GM21367 (cell line): ENCODE results near the gene CACNA1I.

ENCODE experiments used
- ATAC-seq: cut with Tn5 transposase; IDR thresholded peaks from one replicate; pipeline ENCODE4 v1.9.1; 2021; ENCODE audit not compliant: unreplicated experiment

CACNA1I gene

GRCh38 chr22:39646398-39647063, 76.0 kb downstream of the CACNA1I start:
- ATAC-seq, result no peak

DNA sequence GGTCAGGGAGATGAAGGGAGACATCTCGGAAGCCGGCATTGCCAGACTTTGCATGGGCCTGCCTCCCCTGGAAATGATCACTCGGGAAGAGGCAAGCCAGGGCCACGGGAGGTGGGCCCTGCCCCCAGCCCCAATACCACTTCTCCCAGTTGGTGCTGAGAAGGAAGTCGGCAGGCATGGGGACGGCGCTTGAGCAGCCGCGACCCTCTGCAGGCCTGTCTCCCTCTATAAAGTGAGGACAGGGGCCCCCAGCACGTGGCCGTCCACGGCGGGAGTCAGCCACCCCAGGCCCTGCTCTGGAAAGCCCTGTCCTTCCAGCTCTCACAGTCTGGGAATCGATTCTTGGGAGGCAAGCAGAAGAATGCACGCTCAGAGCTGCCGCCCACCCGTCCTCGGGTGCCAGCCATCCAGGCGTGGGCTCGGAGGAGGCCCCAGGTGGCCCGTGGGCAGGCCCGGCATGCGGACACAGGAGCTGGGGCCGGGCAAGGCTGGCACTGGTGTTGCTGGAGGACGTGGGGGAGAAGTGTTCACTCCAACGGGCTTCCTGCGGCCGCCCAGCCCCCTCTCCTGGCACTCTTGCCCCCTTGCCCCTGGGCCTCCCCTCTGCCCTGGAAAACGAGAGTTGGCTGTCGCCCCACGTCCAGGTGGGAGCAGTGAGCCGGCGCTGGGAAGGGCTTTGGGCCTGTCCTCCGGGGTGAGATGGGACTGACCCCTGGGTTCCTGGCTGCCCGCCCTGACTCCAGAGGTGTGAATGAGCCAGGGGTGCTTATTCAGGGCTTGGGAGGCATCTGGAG, 77.5 kb downstream of the CACNA1I start:
- ATAC-seq, result no peak

DNA sequence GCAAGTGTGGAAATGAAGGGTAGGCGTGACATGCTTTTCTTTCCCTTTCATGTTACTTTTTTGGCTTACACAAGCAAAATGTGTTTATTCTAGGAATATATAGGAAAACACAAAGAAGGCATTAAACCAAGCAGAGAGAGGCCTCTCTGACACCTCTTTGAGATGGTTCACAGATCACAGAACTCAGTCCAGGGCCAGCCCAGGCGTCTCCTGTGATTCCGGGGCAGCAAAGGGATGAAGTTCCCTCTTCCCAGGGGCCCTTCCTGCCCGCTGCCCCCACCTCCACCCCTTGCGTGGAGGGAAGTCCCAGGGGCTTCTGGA, 78.0 kb downstream of the CACNA1I start:
- ATAC-seq, result no peak

DNA sequence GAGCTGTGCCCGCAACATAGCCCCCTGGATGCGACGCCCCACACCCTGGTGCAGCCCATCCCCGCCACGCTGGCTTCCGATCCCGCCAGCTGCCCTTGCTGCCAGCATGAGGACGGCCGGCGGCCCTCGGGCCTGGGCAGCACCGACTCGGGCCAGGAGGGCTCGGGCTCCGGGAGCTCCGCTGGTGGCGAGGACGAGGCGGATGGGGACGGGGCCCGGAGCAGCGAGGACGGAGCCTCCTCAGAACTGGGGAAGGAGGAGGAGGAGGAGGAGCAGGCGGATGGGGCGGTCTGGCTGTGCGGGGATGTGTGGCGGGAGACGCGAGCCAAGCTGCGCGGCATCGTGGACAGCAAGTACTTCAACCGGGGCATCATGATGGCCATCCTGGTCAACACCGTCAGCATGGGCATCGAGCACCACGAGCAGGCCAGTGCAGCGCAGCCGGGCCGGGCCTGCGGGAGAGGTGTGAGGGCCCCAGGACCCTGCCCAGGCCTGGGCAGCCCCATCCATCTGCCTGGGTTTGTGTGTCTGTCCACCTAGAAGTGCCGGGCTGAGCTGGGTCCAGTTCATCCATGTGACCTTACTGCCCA, 79.0 kb downstream of the CACNA1I start:
- ATAC-seq, result no peak

DNA sequence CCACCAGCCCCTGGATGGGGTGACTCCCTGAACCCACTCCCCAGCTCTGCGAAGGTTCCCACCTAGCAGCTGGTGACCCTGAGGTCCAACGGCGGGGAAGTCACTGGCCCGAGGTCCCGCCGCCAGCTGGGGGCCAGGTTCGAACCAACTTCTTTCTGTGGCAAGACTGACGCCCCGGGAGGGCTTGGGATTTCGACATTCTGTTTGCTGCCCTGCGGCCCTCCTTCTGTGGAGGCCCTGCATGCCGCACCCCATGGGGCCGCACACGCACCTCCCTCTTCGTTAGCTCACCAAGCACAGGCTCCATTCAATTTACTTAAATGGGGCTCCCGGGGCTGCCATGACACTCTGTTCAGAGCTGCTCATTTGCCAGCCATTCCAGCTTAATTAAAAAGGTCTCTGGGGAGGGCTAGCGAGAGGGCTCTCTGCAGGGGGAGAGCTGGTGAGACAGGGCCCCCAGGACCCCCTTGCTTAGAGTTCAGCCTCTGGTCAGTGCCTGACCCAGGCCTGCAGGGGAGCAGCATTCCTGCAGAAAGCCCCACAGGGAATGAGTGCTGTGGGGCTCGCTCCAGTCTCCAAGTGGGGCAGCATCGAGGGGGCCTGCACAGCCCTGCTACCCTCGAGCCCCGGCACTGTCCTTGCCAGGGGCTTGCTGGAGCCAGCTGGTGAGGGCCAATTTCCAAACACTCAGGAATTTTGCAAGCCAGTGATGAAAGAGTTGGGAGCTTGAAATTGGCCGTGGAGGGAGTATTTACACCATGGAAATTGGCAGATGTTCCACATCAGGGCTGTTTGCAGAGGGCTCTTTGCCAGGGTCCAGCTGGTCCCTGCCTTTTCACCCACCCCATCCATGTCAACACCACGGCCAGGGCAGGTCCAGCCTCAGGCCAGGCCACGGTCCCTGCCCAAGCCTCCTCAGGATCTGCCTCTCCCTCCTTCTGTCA, 80.8 kb downstream of the CACNA1I start:
- ATAC-seq, result no peak

- ATAC-seq, result no peak
These were observed 82.6 kb downstream of the CACNA1I start for GRCh38 chr22:39652990-39653786.

- no peak for ATAC-seq
These were observed 83.2 kb downstream of the CACNA1I start for GRCh38 chr22:39653787-39654077.

DNA sequence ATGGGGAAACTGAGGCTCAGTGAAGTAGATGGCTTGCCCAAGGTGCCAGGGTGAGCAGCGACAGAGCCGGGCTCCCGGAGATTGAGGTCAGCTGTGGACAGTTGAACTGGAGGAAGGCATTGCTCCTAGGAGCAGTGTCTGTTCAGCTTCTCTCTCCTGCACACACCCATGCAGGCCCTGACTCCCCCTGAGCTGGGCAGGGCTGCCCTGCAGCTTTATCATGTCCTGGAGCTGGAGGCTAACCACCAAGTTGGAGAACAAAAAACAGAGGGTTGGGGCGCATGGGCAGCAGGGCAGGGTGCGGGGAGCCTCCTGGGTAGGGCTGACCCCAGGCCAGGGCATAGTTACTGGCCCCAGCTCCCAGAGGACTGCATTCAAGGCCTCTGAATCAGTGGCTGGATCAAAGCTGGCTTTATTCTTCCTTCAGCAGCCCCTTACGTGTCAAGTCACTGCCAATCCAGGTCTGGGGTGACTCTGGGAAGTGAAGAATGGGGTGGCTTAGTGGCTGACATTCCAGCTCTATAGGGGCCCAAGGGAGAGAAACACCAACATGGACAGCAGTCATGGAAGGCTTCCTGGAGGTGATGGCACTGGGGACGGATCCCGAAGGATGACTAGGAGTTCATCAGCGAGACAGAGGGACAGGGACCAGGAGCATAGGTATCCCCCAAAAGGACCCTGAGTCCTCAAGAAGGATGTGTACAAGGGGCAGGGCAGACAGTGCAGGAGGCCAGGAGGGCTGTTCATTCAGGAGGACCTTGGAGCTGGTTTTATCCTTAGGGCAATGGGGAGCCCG, 83.8 kb downstream of the CACNA1I start:
- ATAC-seq, result no peak

- no peak for ATAC-seq
These were observed 84.5 kb downstream of the CACNA1I start for GRCh38 chr22:39655004-39655579.

GRCh38 chr22:39655831-39656230, 85.3 kb downstream of the CACNA1I start:
- ATAC-seq, result no peak

GRCh38 chr22:39656495-39657490, 86.2 kb downstream of the CACNA1I start:
- no peak for ATAC-seq

DNA sequence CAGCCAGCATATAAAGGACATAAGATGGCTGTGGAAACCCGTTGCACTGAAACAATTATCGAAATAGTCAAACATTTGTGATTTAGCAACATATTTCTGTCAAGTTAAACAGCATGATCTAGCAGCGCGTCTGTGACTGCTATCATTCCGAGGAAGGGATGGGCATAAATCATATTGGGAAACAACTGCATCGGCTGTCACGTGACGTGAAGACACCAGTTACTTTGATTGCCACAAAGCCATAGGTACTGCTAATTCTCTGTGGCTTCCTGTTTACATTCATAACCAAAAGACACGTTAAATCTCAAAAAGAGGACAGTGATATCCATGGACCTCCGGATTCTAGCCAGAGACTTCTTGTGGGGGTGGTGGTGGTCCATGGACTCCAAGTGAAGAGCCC, 87.8 kb downstream of the CACNA1I start:
- ATAC-seq, result no peak

DNA sequence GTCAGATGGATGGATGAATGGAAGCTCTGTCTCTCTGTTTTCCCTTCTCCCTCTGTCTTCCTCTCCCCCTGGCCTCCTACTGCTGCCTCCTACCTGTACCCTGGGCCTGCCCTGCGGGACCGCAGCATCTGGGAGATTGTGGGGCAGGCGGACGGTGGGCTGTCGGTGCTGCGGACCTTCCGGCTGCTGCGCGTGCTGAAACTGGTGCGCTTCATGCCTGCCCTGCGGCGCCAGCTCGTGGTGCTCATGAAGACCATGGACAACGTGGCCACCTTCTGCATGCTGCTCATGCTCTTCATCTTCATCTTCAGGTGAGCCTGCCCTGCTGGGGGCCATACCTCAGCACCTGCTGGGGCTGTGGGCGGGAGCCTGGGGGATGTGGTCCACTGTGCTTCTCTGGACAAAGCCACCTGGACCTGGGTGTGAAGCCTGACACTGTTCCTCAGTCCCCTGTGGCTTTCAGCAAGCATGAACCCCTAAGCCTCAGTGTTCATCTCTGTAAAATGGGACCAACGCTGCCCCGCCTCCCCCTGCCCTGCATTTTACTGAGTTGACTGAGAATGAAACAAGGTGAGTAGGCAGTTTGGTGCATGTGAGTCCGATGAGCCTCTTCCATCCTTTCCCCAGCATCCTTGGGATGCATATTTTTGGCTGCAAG, 88.4 kb downstream of the CACNA1I start:
- no peak for ATAC-seq

DNA sequence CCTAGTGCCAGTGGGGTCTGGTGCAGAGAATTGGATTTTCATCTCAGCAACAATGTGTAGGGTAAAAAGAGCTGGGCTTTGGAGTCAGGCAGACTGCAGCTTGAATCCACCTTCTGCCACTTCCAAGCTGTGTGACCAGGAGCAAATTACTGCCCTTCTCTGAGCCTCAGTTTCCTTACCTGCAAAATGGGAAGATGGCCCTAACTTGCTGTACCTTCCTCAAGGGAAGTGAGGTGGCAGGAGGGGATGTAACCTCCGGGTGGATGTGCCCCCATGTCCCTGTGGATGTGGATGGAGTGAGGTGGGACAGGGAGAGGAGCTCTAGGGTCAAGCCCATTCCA, 90.9 kb downstream of the CACNA1I start:
- no peak for ATAC-seq

DNA sequence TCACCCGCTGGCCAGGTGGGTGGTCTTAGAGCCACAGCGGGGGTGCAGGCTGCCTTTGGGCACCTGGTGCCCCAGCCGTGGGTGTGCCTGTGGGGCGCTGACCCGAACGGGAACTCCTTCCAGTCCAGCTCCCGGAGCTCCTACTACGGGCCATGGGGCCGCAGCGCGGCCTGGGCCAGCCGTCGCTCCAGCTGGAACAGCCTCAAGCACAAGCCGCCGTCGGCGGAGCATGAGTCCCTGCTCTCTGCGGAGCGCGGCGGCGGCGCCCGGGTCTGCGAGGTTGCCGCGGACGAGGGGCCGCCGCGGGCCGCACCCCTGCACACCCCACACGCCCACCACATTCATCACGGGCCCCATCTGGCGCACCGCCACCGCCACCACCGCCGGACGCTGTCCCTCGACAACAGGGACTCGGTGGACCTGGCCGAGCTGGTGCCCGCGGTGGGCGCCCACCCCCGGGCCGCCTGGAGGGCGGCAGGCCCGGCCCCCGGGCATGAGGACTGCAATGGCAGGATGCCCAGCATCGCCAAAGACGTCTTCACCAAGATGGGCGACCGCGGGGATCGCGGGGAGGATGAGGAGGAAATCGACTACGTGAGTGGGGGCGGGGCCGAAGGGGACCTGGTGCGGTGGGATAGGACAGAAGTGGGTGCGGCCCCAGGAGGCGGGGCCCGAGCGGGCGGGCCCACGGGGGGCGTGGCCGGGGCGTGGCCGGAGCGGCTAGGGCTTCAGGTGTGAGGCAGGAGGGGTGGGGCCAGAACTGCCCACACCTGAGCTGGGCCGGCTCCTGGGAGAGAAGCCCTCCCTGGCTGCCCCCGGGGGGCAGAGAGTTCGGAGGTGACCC, 91.5 kb downstream of the CACNA1I start:
- no peak for ATAC-seq

- no peak for ATAC-seq
These were observed 92.1 kb downstream of the CACNA1I start for GRCh38 chr22:39662686-39663052.

GRCh38 chr22:39663751-39664150, 93.2 kb downstream of the CACNA1I start:
- no peak for ATAC-seq
